COLO829 (cell line): Measurements from ENCODE around the gene GFY.
"Not testable (repeated sequence)": the region's sequence is repeated elsewhere in the genome, so short reads cannot be mapped to it uniquely, and the experiment has no call there.

Experiments used
- DNase-seq: peaks from one replicate; pipeline ENCODE4 v3.0.0; 2012; ENCODE audit warnings: low spot score

The GFY gene

DNA sequence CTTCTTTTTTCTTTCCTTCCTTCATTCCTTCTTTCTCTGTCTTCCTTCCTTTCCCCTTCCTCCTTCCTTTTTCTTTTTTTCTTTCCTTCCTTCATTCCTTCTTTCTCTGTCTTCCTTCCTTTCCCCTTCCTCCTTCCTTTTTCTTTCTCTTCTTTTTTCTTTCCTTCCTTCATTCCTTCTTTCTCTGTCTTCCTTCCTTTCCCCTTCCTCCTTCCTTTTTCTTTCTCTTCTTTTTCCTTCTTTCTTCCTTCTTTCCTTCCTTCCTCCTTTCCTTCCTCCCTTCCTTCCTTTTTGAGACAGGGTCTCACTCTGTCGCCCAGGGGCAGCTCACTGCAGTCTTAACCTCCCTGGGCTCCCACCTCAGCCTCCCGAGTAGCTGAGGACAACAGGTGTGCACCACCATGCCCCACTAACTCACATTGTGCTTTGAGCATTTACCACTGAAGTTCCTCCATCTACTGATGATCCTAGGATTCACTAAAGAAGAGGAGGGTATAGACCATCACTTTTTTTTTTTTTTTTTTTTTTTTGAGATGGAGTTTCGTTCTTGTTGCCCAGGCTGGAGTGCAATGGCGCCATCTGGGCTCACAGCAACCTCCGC, 19.0 kb downstream of the GFY start:
- DNase-seq, result not testable (repeated sequence)

DNA sequence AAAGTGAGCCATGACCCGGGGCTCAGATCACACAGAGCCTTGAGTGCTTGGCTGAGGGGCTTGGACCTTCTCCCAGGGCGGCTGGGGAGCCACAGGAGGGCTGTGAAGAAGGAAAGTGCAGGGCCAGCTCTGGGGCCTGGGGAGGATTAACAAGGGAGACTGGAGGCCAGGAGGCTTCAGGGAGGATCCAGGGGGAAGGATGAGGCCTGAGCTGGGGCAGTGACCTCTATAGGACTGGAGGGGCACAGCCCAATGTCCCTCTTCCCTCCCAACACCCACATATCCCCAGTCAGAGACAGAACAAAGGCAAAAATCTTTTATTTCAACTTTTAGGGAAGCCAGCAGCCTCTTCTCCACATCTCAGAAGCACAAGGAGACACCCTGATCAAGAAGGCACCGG, 20.8 kb downstream of the GFY start:
- DNase-seq, result no peak

DNA sequence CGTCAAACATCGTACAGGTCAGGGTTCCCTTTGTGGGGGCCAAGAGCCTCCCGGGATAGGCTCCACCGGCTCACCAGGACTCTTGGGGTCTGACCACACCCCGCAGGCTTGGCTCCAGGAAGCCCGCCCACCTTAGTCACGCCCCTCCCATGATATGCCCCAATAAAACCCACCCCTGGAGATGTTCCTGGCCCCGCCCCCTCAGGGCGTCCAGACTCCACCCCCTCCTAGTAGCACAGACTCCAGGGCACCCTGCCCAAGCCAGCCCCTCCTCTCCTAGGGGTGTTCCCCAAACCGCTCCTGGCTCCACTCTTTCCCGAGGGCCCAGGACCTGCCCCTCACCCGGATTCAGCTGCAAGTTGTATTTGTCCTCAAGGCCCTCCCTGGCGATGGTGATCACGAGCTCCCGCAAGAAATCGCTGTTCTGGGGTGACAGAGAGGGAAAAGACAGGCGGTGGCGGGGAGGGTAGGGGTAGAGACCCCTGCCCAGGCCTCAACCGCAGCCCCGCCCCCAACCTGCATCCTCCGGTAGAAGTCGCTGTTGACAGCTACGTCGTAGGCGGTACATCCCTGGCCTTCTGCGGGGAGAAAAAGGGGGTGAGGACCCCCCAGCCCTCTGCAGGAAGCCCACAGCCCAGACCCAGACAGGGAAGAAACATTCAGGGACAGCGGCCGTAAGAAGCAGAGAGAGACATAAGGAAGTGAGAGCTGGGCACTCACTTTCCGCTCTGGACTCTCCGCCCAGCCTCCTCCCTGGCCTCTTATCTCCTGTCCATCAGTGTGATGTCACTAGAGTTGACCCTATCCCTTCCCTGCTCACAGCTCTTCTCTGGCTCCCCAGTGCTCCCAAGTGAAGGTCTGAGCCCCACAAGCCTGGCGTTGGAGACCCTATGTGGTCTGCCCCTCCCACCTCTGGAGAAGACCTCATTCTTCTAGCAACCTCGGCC, 22.6 kb downstream of the GFY start:
- DNase-seq, result no peak

DNA sequence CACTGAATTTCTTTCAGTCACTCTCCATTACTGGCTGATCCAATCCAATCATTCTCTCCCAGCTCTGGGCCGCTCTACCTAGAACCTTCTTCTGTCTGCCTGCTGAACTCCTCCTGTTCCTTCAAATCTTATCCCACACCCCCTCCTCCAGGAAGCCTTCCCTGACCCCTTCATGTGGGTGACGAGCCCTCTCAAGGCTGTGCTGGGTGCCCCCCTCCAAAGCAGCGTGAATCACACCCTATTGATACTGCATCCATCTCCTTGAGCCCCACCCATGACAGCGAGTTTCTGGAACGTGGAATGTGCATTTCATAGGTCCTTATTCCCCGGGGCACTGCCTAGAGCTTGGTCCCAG, 23.2 kb downstream of the GFY start:
- DNase-seq, result no peak

DNA sequence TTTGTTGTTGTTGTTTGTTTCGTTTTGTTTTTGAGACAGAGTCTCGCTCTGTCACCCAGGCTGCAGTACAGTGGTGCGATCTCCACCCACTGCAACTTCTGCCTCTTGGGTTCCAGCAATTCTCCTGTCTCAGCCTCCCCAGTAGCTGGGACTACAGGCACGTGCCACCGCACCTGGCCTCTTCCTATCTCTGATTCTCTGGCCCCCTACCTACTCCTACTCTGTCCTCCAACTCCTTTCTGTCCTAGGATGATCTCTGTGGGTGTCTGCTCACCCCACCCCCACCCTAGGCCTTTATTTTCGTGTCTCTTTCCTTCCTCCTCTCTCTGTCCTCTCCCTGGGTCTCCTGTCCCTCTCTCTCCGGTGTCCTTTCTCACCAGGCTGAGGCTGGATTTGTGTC, 25.2 kb downstream of the GFY start:
- DNase-seq, result no peak

DNA sequence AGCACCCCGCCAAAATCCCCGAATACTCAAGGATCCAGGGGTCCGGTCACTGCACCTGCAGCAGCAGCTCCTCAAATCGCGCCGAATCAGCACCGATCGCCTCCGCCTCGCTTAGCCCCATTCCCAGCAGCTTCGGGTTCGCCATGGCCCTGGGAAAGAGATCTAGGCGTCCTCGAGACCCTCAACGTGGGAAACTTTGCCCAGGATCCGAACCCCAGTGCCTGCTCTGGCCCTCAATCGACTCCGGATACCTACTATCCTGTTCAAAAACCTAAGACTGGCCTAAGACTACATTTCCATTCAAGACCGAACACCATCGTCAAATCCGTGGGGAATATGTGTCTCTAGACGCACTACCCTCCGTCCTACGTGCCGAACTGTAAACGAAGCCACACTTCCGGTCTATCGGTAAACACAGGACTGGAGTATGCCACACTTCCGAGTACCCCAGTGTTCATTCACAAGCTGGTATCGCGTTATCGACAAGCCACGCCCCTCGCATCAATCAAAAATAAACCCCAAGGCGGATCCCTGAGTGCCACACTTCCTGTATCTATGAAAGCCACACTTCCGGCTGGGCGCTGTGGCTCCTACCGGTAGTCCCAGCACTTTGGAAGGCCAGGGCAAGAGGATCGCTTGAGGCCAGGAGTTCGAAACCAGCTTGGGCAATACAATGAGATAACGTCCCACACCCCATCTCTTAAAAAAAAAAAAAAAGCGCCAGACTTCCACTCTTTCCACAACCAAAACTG, 26.4 kb downstream of the GFY start, which contains the start of gene PIH1D1:
Gene PIH1D1 (minus strand): TSS at position 385 of the 752 bp plus-strand sequence. CDS start 240 bp downstream, at position 145.
- DNase-seq, result peak; percentile 99

DNA sequence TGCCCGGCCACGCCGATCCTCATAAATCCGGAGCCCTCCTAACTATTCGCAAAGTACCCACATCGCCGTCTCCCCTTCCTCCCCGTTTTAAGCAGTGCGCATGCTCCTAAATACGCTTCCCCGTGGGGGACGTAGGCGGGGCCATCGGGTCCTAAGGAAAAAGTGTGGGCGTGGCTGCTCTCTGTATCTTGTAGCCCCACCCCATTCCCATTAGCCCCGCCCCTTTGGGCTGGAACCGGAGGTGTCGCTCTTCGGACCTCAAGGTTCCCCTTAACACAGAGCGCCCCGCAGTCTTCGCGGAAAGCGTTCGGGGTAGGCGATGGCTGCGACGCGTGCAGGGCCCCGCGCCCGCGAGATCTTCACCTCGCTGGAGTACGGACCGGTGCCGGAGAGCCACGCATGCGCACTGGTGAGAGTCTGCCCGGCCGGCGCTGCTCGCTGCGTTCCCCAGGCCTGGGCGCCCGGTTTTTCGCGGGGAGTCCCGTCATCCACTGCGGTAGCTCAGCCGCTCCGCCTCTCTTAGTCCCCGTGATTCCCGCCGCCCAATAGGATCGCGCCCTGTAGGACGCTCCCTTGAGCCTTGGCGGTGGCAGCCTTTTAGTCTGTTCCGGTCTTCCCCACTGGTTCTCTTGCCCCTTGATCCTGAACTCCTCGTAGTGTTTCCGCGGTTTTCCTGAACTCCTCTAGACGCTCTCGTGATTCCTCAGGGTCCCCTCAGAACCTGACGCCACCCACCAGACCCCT, 28.0 kb downstream of the GFY start, which contains the start of gene ALDH16A1:
Gene ALDH16A1 (plus strand): TSS at position 213 of the 744 bp plus-strand sequence. CDS start 107 bp downstream, at position 320.
- peak; percentile 93 for DNase-seq

DNA sequence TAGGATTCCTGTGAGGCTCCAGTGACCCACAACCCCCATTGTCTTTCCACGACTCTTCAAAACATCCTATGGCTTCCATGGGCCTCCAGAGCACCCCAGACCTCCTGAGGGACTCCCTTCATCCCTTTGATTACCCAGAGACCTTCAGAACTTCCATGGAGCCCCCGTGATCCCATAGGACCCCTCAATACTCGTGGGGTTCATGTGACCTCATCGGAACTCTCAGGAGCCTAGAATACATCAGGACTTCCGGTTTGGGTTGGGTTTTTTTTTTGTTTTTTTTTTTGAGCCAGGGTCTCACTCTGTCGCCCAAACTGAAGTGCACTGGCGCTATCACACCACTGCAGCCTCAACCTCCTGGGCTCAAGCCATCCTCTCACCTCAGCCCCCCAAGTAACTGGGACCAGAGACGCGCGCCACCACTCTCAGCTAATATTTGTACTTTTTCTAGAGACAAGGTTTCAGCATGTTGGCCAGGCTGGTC, 28.6 kb downstream of the GFY start:
- no peak for DNase-seq

DNA sequence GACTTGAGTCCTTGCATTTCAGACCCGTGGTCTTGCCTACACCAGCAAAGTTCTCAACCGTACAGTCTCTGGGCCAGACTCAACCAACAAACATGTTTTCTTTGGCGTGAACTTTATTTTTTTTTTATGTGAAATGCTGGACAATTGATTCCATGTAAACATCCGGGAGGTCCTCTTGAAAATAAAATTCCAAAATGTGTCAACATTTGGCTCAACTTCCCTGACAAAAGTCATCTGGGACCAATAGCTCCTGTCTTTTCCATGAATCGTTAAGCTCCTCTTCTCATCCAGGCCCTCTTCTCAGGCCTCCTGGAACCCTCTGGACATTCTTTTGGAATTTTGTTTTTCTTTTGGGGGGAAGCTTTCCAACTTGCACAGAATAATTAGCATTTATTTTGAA, 30.6 kb downstream of the GFY start:
- no peak for DNase-seq

DNA sequence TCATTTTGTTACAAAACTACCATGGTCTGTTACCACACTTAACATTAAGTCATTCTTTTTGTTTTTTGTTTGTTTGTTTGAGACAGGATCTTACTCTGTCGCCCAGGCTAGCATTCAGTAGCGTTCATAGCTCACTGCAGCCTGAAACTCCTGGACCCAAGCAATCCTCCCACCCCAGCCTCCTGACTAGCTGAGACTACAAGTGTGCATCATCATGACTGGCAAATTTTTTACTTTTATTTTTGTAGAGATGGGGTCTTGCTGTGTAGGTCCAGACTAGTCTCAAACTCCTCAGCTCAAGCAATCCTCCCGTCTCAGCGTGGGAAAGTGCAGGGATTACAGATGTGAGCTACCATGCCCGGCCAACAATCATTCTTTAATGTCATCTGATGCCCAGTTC, 31.1 kb downstream of the GFY start:
- DNase-seq, result no peak

DNA sequence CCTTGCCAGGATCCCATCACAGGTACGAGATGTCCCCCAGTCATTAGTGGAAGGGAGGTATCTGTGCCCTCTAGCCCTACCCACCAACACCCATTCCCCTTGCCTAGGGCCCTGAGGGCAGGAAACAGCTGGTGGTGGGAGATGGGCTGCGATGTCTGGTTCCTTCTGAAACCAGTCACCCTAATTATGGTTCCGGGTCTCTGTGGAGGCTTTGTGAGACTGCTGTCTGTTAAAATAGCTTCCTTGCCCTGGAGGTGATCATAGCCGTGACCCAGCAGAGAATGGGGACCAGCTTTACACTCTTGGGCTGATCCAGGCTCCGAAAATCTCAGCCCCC, 33.3 kb downstream of the GFY start:
- DNase-seq, result no peak

DNA sequence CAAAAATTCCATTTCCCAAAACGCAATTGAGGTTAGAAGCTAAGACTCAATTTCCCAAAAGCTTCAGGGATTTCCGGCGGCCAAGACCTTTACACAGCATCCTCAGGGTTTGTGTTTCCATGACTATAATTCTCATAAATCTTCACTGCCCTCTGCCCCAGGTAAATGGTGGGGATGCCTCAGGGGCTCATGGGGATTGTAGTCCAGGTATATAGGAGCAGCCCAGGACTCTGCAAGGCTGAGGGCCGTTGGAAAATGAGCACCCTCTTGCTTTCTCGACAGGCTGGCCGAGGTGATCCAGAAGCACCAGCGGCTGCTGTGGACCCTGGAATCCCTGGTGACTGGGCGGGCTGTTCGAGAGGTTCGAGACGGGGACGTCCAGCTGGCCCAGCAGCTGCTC, 34.2 kb downstream of the GFY start:
- no peak for DNase-seq

DNA sequence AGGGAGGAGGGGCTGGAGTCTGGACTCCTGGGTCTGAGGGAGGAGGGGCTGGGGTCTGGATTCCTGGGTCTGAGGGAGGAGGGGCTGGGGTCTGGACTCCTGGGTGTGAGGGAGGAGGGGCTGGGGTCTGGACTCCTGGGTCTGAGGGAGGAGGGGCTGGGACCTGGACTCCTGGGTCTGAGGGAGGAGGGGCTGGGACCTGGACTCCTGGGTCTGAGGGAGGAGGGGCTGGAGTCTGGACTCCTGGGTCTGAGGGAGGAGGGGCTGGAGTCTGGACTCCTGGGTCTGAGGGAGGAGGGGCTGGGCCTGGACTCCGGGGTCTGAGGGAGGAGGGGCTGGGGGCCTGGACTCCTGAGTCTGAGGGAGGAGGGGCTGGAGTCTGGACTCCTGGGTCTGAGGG, 35.9 kb downstream of the GFY start:
- DNase-seq, result not testable (repeated sequence)

DNA sequence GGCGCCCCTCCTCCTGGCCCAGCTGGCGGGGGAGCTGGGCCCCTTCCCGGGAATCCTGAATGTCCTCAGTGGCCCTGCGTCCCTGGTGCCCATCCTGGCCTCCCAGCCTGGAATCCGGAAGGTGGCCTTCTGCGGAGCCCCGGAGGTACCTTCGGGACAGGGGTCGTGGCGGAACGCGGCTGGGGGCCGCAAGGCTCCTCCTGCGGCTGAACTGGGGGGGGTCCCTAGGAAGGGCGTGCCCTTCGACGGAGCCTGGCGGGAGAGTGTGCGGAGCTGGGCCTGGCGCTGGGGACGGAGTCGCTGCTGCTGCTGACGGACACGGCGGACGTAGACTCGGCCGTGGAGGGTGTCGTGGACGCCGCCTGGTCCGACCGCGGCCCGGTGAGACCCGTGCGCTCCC, 36.5 kb downstream of the GFY start:
- no peak for DNase-seq

DNA sequence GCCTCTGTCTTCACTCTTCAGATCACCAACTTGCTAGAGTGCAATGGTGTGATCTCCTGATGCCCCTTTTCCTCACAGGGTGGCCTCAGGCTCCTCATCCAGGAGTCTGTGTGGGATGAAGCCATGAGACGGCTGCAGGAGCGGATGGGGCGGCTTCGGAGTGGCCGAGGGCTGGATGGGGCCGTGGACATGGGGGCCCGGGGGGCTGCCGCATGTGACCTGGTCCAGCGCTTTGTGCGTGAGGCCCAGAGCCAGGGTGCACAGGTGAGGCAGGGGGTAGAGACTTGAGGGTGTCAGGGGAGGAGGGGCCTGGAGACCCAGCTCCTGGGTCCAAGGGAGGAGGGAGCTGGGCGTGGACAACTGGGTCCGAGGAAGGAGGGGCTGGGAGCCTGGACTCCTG, 37.3 kb downstream of the GFY start:
- no peak for DNase-seq

DNA sequence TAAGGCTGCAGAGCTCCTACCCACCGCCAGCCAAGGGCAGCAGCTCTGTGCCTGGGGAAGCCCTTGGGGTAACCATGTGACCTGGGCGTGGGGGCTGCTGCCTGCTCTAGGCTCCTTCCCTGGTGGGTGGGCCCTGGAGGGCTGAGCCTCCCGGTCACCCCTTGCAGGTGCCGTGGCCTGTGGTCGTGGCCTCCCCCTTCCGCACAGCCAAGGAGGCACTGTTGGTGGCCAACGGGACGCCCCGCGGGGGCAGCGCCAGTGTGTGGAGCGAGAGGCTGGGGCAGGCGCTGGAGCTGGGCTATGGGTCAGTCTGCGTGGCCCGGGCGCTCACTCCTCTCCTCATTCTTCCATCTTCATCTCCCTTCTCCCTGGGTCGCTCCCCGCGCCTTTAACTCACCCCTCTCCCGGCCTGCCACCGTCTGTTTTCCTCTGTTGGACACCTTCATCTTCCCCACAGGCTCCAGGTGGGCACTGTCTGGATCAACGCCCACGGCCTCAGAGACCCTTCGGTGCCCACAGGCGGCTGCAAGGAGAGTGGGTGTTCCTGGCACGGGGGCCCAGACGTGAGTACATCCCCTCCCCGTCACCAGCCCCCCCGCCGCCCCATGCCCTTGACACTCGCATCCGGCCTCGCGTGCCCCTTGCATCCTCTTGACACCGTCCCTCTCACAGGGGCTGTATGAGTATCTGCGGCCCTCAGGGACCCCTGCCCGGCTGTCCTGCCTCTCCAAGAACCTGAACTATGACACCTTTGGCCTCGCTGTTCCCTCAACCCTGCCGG, 39.0 kb downstream of the GFY start:
- no peak for DNase-seq

DNA sequence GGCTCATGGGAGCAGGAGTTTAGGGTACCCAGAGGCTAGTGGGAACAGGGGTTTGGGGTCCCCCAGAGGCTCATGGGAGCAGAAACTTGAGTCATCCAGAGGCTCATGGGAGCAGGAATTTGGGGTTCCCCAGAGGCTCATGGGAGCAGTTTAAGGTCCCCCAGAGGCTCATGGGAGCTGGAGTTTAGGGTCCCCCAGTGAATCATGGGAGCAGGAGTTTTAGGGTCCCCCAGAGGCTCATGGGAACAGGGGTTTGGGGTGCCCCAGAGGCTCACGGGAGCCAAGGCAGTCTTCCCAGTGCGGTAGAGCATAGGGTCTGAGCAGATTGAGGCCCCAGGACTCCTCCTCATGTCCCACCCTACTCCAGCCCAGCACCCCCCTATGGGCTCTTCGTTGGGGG, 40.2 kb downstream of the GFY start:
- DNase-seq, result no peak

DNA sequence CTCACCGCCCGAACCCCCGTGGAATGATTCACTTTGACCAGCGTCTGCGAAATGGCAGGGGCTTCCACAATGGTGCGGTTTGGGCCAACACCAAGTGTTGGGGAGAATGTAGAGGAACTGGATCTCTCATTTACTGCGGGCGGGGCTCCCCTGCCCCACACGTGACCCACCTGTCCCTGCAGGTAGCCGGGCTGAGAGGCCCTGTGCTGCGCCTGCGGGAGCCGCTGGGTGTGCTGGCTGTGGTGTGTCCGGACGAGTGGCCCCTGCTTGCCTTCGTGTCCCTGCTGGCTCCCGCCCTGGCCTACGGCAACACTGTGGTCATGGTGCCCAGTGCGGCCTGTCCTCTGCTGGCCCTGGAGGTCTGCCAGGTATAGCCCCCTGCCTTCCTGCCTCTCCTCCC, 43.0 kb downstream of the GFY start:
- no peak for DNase-seq

DNA sequence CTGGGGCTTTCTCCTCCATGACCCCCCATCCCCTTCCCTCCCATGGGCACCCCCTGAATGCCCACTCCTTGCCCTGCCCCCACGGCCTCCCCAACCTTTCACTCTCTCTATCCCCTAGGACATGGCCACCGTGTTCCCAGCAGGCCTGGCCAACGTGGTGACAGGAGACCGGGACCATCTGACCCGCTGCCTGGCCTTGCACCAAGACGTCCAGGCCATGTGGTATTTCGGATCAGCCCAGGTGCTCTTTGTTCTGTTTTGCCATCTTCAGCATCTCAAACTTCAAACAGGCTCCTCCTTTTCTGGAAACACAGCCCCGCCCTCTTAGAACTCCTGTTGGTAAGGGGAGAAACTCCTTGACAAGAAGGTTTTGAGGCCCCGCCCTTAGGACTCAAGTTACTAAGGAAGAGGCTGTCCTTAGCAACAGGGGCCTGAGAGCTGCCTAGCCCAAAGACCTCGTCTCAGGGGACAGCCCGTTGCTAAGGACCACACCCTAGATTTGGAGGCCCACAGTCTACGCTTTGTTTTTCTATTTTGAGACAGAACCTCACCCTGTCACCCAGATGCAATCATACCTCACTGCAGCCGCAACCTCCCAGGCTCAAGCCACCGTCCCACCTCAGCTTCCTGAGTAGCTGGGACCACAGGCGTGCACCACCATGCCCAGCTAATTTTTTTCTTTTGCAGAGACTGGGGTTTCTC, 43.7 kb downstream of the GFY start:
- no peak for DNase-seq

DNA sequence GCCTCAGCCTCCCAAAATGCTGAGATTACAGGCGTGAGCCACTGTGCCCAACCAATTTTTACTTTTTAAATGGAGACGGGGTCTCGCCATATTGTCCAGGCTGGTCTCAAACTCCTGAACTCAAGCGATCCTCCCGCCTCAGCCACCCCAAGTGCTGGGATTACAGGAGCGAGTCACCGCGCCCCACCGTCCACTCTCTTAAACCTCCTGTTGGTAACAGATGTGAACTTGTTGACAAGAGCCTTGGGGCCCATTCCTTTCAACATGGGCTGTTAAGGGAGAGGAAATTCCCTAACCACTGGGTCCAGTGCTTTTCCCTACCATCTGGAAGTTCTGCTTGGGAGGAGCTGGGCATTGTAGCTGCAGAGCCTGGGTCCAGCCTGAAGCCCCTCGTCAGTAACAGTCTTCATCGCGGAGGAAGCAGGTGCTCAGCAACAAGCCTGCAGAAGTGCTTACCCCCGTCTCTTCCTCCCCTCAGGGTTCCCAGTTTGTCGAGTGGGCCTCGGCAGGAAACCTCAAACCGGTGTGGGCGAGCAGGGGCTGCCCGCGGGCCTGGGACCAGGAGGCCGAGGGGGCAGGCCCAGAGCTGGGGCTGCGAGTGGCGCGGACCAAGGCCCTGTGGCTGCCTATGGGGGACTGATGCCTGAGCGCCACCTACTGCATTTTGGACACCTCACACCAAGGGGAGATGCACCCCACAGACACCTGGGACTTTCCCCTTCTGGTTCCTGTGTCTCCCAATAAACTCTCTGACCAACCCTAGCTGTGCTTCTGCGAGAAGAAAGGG, 44.8 kb downstream of the GFY start:
- no peak for DNase-seq
